MM.1S (cell line): ENCODE measurements around the gene GON4L.

Experiments used
- CTCF ChIP-seq: fragments of 300-600 bp; sonication (generic); IDR thresholded peaks from 2 replicates; pipeline ENCODE4 v1.5.1; 2016; ENCODE audit warnings: antibody characterized with exemption, low read length, mixed read lengths
- EZH2 ChIP-seq: fragments of 300-600 bp; sonication (generic); optimal IDR thresholded peaks from 2 replicates; pipeline ENCODE3; 2017; ENCODE audit warnings: low read depth, mild to moderate bottlenecking, antibody characterized with exemption, low read length, mixed read lengths
- EZH2phosphoT487 ChIP-seq: fragments of 300-600 bp; sonication (generic); IDR thresholded peaks from 2 replicates; pipeline ENCODE4 v1.6.1; 2018; ENCODE audit warnings: antibody characterized with exemption, low read length

- no peak for TF ChIP-seq CTCF
- no peak for TF ChIP-seq EZH2phosphoT487
- TF ChIP-seq EZH2, result no peak
Observed at GRCh38 chr1:155744711-155745283, 112.2 kb downstream of the GON4L start.
